Esophagus squamous epithelium (tissue), 5 donors: Measurements from ENCODE around the gene WDR86. TPM values are rescaled to one million over a fixed set of nuclear protein-coding genes. Genes with fewer than 3 reads are reported as not detected.

Source experiments
- DNase-seq: peaks from one replicate; lab custom pipeline; 2025; lab: John Stamatoyannopoulos, UW
- H3K27ac ChIP-seq, 4 donors: fragments of 200-600 bp; sonication (generic); one replicate each; pipeline ENCODE4 v1.5.1; 2016 to 2019; ENCODE audit warnings: mild to moderate bottlenecking in 1 of 4
- H3K27me3 ChIP-seq, 4 donors: fragments of 200-600 bp; sonication (generic); 1 replicate in 3 of 4; 2 replicates in 1 of 4; pipeline versions ENCODE4 v1.5.1 to v1.6.0; 2017 to 2021; ENCODE audit warnings: antibody characterized with exemption in 1 of 4
- H3K36me3 ChIP-seq, 3 donors: fragments of 200-600 bp; sonication (generic); one replicate each; pipeline ENCODE4 v1.5.1; 2016 to 2019
- H3K4me1 ChIP-seq, 3 donors: fragments of 200-600 bp; sonication (generic); one replicate each; pipeline ENCODE4 v1.5.1; 2017 to 2019
- H3K4me3 ChIP-seq, 4 donors: fragments of 200-600 bp; sonication (generic); 1 replicate in 3 of 4; 2 replicates in 1 of 4; pipeline ENCODE4 v1.5.1; 2016 to 2019; ENCODE audit warnings: mild to moderate bottlenecking in 2 of 4, moderate library complexity in 1 of 4
- H3K9me3 ChIP-seq, 3 donors: fragments of 200-600 bp; sonication (generic); one replicate each; pipeline ENCODE4 v1.5.1; 2016 to 2019
- POLR2A ChIP-seq, 4 donors: fragments of 450-650 bp; IDR thresholded peaks; one replicate each; pipeline ENCODE4 v1.6.1; 2017; ENCODE audit warnings: antibody characterized with exemption in 4 of 4, mild to moderate bottlenecking in 4 of 4, moderate library complexity in 3 of 4
- WGBS, 2 donors: methylation state at CpG; one replicate each; pipeline ENCODE4 v1.1.5; 2018; 5-methylcytosine and 5-hydroxymethylcytosine counted together
- intact Hi-C: fragments of 100-400 bp; cut with DNase I; formaldehyde crosslinking; loops from one replicate; pipeline ENCODE4 v1.15.0; 2022
- total RNA-seq, 4 donors: library from RNA; depleted of rRNA; stranded (reverse); fragments of >200 nt; gene quantifications; one replicate each; pipeline ENCODE4 v1.1.0, GENCODE V29; 2016
- TF ChIP-seq, protein P1 (sequence below), 6 experiments: fragments of 450-650 bp in 4 of 6; fragments of 200-600 bp in 2 of 6; sonication (generic) in 2 of 6; IDR thresholded peaks; one replicate each; pipeline ENCODE4 v1.5.1; 2016 to 2019; ENCODE audit warnings: antibody characterized with exemption in 6 of 6, mild to moderate bottlenecking in 4 of 6, moderate library complexity in 4 of 6
- donor health status: DM: yes; HTN: yes; CAD: no.

Gene WDR86
- total RNA-seq, 4 donors from 2014 or later, result 0.53 to 4.6 (median 1.5) TPM

- H3K27me3 ChIP-seq, result peaks cover 0 to 47% (median 2%) of the 10 kb centered on the region in 4 donors
- DNase-seq, result no peak
- no peaks in the 10 kb centered on the region for H3K9me3 ChIP-seq
- intact Hi-C loops, result no loop called here
- TF ChIP-seq, protein P1, sequence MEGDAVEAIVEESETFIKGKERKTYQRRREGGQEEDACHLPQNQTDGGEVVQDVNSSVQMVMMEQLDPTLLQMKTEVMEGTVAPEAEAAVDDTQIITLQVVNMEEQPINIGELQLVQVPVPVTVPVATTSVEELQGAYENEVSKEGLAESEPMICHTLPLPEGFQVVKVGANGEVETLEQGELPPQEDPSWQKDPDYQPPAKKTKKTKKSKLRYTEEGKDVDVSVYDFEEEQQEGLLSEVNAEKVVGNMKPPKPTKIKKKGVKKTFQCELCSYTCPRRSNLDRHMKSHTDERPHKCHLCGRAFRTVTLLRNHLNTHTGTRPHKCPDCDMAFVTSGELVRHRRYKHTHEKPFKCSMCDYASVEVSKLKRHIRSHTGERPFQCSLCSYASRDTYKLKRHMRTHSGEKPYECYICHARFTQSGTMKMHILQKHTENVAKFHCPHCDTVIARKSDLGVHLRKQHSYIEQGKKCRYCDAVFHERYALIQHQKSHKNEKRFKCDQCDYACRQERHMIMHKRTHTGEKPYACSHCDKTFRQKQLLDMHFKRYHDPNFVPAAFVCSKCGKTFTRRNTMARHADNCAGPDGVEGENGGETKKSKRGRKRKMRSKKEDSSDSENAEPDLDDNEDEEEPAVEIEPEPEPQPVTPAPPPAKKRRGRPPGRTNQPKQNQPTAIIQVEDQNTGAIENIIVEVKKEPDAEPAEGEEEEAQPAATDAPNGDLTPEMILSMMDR (IDR thresholded peaks at IDR 0.05), result no peak
- TF ChIP-seq POLR2A (IDR thresholded peaks at IDR 0.05), result no peak
- H3K4me3 ChIP-seq, result no peak overlapping the region
- H3K27ac ChIP-seq, result peak overlapping the region in 3 of 4 donors; percentile 14 to 75 (median 25)
- WGBS, 2 donors, result 43 to 57% methylated on average over 4 to 10 of the region's 10 CpGs
- H3K4me1 ChIP-seq, result peaks cover 6 to 27% (median 15%) of the 10 kb centered on the region in 3 donors
- H3K36me3 ChIP-seq, result no peaks in the 10 kb centered on the region
Observed at GRCh38 chr7:151440799-151441445, 31.1 kb upstream of the WDR86 start.

GRCh38 chr7:151439855-151440798, 30.3 kb upstream of the WDR86 start, which contains the start of gene CRYGN:
Gene CRYGN (minus strand): TSS chr7:151440141. CDS start chr7:151439917, 224 bp downstream.
- H3K27ac ChIP-seq, result peak within 1 kb of the TSS in 3 of 4 donors; percentile 14 to 75 (median 25)
- H3K4me1 ChIP-seq, result peaks cover 6 to 27% (median 15%) of the 10 kb centered on the region in 3 donors
- H3K4me3 ChIP-seq, result peak within 1 kb of the TSS in 3 of 4 donors; percentile 22 to 56 (median 35)
- TF ChIP-seq POLR2A (IDR thresholded peaks at IDR 0.05), result no peak
- TF ChIP-seq, protein P1 (IDR thresholded peaks at IDR 0.05), result no peak
- H3K9me3 ChIP-seq, result no peaks in the 10 kb centered on the region
- H3K27me3 ChIP-seq, result peaks cover 0 to 47% (median 2%) of the 10 kb centered on the region in 4 donors
- intact Hi-C loops, result no loop called here
- H3K36me3 ChIP-seq, result no peaks in the 10 kb centered on the region
- 12 to 29% methylated on average over 12 to 16 of the region's 51 CpGs for WGBS, 2 donors
- DNase-seq, result no peak

DNA sequence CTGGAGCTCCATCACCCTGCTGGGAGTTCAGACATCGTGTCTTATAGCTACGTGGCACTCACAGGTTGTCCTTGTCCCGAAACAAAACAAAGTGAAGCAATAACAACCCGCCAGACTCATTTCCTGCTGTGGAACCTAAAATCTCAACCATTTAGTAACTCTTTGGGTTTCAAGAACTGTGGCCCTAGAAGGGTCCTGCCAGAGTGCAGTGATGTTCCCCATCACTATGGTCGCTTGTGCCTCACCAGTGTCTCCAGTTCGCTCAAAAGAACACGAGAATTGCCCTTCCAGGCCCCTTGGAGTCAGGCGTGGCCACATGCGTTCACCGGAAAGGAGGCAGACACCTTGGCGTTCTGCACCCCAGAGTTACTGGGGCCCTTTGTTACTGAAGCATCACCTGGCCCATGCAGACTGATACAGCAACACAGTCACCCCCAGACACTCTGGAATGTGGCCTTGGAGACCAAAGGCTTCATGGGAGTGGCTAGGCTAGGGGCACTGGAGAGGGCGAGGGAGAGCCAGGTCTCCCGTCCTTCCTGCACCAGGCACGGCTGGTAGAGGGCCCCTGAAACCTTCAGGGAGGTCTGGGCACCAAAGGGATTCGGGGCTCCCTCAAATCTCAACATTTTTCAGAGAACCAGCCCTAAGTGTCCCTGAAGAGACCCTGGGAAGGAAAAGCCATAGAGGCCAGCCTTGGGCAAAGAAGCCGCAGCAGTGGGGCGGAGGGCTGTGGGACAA, 29.2 kb upstream of the WDR86 start:
- H3K36me3 ChIP-seq, result no peaks in the 10 kb centered on the region
- intact Hi-C loops, result no loop called here
- DNase-seq, result no peak
- no peak overlapping the region for H3K4me3 ChIP-seq
- no peak overlapping the region for H3K27ac ChIP-seq
- H3K9me3 ChIP-seq, result no peaks in the 10 kb centered on the region
- TF ChIP-seq, protein P1 (IDR thresholded peaks at IDR 0.05), result no peak
- TF ChIP-seq POLR2A (IDR thresholded peaks at IDR 0.05), result no peak
- peaks cover 0 to 47% (median 2%) of the 10 kb centered on the region in 4 donors for H3K27me3 ChIP-seq
- WGBS, 2 donors, result 84 to 86% methylated on average over 7 to 12 of the region's 17 CpGs
- peaks cover 6 to 27% (median 15%) of the 10 kb centered on the region in 3 donors for H3K4me1 ChIP-seq

DNA sequence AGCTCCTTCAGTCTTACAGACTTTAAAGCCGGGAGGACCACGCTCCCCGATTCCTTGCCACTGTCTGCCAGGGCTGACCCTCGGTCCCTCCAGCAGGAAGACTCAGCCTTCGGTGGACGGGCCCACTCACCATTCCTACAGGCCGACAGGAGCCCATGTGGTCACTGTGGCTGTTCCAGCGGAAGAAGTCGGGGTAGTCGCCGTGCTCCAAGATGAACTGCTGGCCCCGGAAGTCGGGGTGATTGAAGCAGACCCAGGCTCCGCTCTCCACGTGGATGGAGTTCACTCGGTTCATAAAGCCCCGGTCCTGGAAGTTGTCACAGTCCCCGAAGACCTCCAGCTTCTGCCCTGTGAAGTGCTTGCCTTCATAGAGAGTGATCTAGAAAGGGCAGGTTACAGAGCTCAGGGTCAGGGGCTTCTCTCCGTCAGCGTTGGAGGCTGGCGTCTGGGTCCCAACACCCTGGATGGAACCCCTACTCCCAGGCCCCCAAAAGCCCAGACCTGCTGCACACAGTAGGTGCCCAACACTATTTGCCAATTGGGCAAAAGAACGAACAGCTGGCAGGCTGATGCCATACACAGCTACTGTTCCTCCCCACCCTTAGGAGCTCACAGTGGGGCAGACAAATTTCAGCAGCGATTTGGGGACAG, 28.2 kb upstream of the WDR86 start:
- H3K27ac ChIP-seq, result peak overlapping the region in 1 of 4 donors; percentile 84
- H3K36me3 ChIP-seq, result no peaks in the 10 kb centered on the region
- 92 to 97% methylated on average over 13 to 16 of the region's 23 CpGs for WGBS, 2 donors
- TF ChIP-seq POLR2A (IDR thresholded peaks at IDR 0.05), result no peak
- intact Hi-C loops, result no loop called here
- DNase-seq, result no peak
- H3K4me3 ChIP-seq, result no peak overlapping the region
- peaks cover 6 to 35% (median 17%) of the 10 kb centered on the region in 3 donors for H3K4me1 ChIP-seq
- no peaks in the 10 kb centered on the region for H3K9me3 ChIP-seq
- peaks cover 0 to 51% (median 2%) of the 10 kb centered on the region in 4 donors for H3K27me3 ChIP-seq

DNA sequence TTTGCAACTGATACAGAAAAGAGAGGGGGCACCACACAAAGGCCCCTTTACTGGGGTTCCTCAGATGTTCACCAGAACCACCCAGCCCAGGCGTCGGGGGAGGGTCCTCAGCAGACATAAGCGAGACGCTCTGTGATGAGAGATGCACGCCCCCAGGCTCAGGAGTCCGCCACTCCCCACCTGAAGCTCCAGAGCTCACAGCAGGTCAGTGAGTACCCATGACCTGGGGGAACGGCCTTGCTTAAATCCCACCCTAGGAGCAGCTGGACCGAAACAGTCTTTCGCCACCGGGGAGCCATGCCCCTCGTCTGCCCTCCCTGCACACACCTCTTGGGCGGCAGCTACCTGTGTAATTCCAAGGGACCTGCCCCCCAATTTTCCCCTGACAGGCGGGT, 27.3 kb upstream of the WDR86 start:
- TF ChIP-seq, protein P1 (IDR thresholded peaks at IDR 0.05), result no peak
- TF ChIP-seq POLR2A (IDR thresholded peaks at IDR 0.05), result no peak
- Histone ChIP-seq H3K27ac (peak overlapping the region in 3 of 4 donors; percentile 25 to 84 (median 68)), H3K4me3 (no peak overlapping the region), H3K4me1 (peaks cover 6 to 40% (median 20%) of the 10 kb centered on the region in 3 donors), H3K36me3 (no peaks in the 10 kb centered on the region), H3K27me3 (peaks cover 0 to 50% (median 2%) of the 10 kb centered on the region in 4 donors), H3K9me3 (no peaks in the 10 kb centered on the region)
- no peak for DNase-seq
- WGBS, 2 donors, result 76 to 90% methylated on average over 12 to 13 of the region's 13 CpGs
- intact Hi-C loops, result no loop called here
